ENCODE data around the gene KCNQ4. TPM values are rescaled to one million over a fixed set of nuclear protein-coding genes. Genes with fewer than 3 reads are reported as not detected.

The KCNQ4 gene
- total RNA-seq, 4 donors from 2014 or later: 1.1 to 3.8 (median 1.5) TPM

DNA sequence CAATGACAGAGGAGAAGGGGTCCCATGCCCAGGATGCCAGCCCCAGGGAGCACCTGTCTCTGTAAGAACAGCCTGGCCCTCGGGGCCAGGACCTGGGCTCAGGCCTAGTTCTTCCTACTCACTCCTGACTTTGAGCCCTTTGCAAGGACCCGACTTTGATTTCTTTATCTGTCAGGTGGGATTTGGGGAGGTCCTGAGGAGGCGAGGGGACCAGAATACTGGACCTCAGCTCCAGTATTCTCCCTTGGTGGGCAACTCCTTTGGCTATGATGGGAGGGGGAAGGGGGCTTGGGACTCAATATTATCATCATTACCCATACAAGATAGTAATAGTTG lies 18.1 kb downstream of the KCNQ4 start:
- Histone ChIP-seq H3K36me3 (no peaks in the 10 kb centered on the region), H3K4me1 (peaks cover 26% of the 10 kb centered on the region), H3K27me3 (no peaks in the 10 kb centered on the region), H3K27ac (peak overlapping the region; percentile 61), H3K9me3 (no peaks in the 10 kb centered on the region), H3K4me3 (peak overlapping the region; percentile 51)
- WGBS: 76% methylated on average over 2 of the region's 3 CpGs
- TF ChIP-seq POLR2A (IDR thresholded peaks at IDR 0.05): no peak
- TF ChIP-seq, protein P1, sequence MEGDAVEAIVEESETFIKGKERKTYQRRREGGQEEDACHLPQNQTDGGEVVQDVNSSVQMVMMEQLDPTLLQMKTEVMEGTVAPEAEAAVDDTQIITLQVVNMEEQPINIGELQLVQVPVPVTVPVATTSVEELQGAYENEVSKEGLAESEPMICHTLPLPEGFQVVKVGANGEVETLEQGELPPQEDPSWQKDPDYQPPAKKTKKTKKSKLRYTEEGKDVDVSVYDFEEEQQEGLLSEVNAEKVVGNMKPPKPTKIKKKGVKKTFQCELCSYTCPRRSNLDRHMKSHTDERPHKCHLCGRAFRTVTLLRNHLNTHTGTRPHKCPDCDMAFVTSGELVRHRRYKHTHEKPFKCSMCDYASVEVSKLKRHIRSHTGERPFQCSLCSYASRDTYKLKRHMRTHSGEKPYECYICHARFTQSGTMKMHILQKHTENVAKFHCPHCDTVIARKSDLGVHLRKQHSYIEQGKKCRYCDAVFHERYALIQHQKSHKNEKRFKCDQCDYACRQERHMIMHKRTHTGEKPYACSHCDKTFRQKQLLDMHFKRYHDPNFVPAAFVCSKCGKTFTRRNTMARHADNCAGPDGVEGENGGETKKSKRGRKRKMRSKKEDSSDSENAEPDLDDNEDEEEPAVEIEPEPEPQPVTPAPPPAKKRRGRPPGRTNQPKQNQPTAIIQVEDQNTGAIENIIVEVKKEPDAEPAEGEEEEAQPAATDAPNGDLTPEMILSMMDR (IDR thresholded peaks at IDR 0.05): no peak
- TF ChIP-seq POLR2AphosphoS5 (IDR thresholded peaks at IDR 0.05): no peak
- TF ChIP-seq EP300 (IDR thresholded peaks at IDR 0.05): no peak
- no peak for DNase-seq (ENCODE audit: low spot score in 2 of 2)

DNA sequence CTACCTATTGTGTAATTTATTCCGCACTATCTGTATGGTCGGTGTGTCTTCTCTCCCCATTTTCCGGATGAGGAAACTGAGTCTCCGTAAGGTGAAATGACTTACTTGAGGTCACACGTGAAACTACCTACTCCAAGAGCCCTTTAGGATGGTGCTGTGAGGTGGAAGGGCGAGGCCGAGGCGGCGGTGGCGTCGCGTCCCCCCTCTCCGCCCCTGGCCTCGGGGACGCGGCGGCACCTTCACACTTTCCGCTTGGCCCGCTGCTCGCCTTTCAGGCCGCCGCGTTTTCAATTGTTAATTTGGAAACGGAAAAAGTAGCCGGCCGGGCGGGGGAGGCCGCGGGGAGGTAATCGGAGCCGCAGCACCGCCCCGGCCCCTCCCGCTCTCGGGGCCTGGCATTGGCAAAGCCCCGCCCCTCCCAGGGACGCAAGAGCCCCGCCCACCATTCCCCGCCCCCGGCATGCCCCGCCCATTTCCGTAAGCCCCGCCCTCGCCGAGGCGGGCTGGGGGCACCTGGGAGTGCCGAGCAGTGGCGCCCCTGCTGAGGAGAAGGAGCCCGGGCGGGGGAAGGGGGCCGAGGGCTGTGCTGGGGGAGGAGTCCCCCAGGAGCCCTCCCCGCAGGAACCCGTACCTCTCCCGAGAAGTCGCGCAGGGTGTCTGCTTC lies 18.6 kb downstream of the KCNQ4 start:
- peak overlapping the region; percentile 51 for H3K4me3 ChIP-seq
- TF ChIP-seq POLR2A (IDR thresholded peaks at IDR 0.05) (no peak), POLR2AphosphoS5 (IDR thresholded peaks at IDR 0.05) (no peak)
- TF ChIP-seq, protein P1 (IDR thresholded peaks at IDR 0.05): no peak
- peaks cover 31% of the 10 kb centered on the region for H3K4me1 ChIP-seq
- peak overlapping the region; percentile 61 for H3K27ac ChIP-seq
- H3K27me3 ChIP-seq: no peaks in the 10 kb centered on the region
- H3K36me3 ChIP-seq: no peaks in the 10 kb centered on the region
- no peaks in the 10 kb centered on the region for H3K9me3 ChIP-seq
- 13% methylated on average over 12 of the region's 56 CpGs for WGBS
- DNase-seq (ENCODE audit: low spot score in 2 of 2): peak; percentile 87 to 89

DNA sequence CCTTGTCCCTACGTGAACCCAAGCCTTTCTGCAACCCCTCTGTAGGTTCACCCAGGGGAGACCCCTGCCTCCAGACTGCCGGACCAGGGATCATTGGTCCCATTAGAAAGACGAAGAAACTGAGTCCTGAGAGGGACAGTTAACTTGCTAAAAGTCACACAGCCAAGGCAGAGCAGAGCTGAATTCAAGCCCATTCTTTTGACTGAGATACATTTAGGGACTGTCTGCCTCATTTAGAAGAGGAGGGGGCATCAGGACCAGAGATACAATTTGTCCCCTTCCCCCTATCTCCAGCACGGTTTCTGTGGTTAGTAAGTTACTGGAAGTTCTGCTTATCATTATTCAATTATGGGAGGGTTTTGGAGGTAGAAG lies 19.1 kb downstream of the KCNQ4 start:
- TF ChIP-seq POLR2AphosphoS5 (IDR thresholded peaks at IDR 0.05) (no peak), EP300 (IDR thresholded peaks at IDR 0.05) (no peak), POLR2A (IDR thresholded peaks at IDR 0.05) (no peak)
- TF ChIP-seq, protein P1 (IDR thresholded peaks at IDR 0.05): no peak
- DNase-seq (ENCODE audit: low spot score in 2 of 2): no peak
- H3K4me1 ChIP-seq: peaks cover 36% of the 10 kb centered on the region
- peak overlapping the region; percentile 61 for H3K27ac ChIP-seq
- H3K27me3 ChIP-seq: no peaks in the 10 kb centered on the region
- H3K9me3 ChIP-seq: no peaks in the 10 kb centered on the region
- no peaks in the 10 kb centered on the region for H3K36me3 ChIP-seq
- H3K4me3 ChIP-seq: peak overlapping the region; percentile 51
- WGBS: 59% methylated on average over 4 of the region's 4 CpGs

GRCh38 chr1:40803447-40803846 lies 19.9 kb downstream of the KCNQ4 start:
- H3K36me3 ChIP-seq: no peaks in the 10 kb centered on the region
- WGBS: no CpG with 5 or more reads among the region's 3 CpGs
- H3K27me3 ChIP-seq: no peaks in the 10 kb centered on the region
- no peak overlapping the region for H3K27ac ChIP-seq
- no peaks in the 10 kb centered on the region for H3K9me3 ChIP-seq
- H3K4me1 ChIP-seq: peaks cover 39% of the 10 kb centered on the region
- no peak for TF ChIP-seq POLR2A (IDR thresholded peaks at IDR 0.05)
- TF ChIP-seq, protein P1 (IDR thresholded peaks at IDR 0.05): no peak
- DNase-seq (ENCODE audit: low spot score in 2 of 2): no peak
- no peak overlapping the region for H3K4me3 ChIP-seq

DNA sequence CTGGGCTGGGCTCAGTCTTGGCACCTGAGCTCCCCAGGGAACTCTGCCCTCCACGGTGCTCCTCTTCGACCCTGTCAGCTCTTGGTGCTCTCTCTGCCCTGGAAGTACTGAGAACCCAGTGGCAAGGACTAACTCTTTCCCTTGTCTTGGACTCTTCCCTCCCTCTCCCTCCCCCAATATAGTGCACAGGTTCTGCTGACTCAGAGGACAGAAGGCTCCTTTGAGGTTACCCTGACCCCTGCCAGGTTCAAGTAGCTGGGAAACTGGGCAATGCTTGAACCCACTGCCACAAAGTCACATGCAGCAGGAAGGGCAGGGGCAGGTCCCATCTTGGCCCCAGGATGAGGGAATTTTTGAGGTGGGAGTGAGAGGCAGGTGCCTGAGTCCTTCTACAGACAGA lies 20.3 kb downstream of the KCNQ4 start:
- 42% methylated on average over 2 of the region's 2 CpGs for WGBS
- no peak overlapping the region for H3K4me3 ChIP-seq
- no peaks in the 10 kb centered on the region for H3K9me3 ChIP-seq
- H3K36me3 ChIP-seq: no peaks in the 10 kb centered on the region
- no peak overlapping the region for H3K27ac ChIP-seq
- TF ChIP-seq, protein P1 (IDR thresholded peaks at IDR 0.05): no peak
- TF ChIP-seq EP300 (IDR thresholded peaks at IDR 0.05): no peak
- TF ChIP-seq POLR2AphosphoS5 (IDR thresholded peaks at IDR 0.05): no peak
- TF ChIP-seq POLR2A (IDR thresholded peaks at IDR 0.05): no peak
- H3K27me3 ChIP-seq: no peaks in the 10 kb centered on the region
- peaks cover 37% of the 10 kb centered on the region for H3K4me1 ChIP-seq
- DNase-seq (ENCODE audit: low spot score in 2 of 2): no peak
